GM12875 (cell line): ENCODE measurements around the gene CFAP92.

Experiments
- H3K4me3 ChIP-seq: one replicate; pipeline ENCODE4 v1.5.1; 2011; ENCODE audit warnings: low read depth, low read length, control low read depth
- TF ChIP-seq, protein P1 (sequence below): IDR thresholded peaks from 2 replicates; pipeline ENCODE4 v1.5.1; 2011; ENCODE audit warnings: low read depth, mild to moderate bottlenecking, control low read depth, inconsistent platforms, low read length, moderate library complexity, borderline replicate concordance; ENCODE audit not compliant: insufficient read depth

The CFAP92 gene

DNA sequence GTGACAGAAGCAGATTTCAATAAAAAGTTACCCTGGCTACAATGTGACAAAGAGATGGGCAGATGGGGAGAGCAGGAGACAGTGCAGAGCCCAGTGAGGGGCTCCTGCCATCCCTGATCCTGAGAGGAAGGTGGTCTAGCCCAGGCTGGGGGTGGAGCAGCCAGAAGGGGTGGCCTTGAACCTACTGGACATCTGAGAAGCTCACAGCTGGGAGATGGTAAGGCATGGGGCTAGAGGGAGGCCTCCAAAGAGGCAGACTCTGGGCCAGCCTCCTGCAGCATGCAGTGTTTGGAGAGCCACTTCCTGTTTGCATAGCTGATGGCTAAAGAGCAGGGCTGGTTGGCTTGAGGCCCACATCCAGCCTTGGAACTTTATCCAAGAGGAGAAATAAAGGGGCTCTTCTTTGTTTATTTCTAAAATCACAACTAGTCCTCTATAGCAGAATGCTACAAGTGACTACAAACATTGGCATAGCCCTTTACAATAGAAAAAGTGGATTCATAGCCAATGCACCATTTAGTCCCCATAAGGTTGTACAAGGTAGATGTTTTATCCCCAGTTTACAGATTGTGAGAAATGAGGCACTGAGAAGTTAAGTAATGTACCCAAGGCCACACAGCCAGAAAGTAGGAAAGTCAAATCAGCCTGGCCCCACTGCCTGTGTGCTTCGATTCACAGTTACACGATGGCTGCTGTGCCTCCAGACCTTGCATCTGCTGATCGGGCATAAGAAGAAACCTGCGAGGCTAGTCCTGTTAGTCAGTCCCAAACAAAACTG, 11.8 kb upstream of the CFAP92 start:
- no peak overlapping the region for H3K4me3 ChIP-seq
- TF ChIP-seq, protein P1, sequence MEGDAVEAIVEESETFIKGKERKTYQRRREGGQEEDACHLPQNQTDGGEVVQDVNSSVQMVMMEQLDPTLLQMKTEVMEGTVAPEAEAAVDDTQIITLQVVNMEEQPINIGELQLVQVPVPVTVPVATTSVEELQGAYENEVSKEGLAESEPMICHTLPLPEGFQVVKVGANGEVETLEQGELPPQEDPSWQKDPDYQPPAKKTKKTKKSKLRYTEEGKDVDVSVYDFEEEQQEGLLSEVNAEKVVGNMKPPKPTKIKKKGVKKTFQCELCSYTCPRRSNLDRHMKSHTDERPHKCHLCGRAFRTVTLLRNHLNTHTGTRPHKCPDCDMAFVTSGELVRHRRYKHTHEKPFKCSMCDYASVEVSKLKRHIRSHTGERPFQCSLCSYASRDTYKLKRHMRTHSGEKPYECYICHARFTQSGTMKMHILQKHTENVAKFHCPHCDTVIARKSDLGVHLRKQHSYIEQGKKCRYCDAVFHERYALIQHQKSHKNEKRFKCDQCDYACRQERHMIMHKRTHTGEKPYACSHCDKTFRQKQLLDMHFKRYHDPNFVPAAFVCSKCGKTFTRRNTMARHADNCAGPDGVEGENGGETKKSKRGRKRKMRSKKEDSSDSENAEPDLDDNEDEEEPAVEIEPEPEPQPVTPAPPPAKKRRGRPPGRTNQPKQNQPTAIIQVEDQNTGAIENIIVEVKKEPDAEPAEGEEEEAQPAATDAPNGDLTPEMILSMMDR: no peak

DNA sequence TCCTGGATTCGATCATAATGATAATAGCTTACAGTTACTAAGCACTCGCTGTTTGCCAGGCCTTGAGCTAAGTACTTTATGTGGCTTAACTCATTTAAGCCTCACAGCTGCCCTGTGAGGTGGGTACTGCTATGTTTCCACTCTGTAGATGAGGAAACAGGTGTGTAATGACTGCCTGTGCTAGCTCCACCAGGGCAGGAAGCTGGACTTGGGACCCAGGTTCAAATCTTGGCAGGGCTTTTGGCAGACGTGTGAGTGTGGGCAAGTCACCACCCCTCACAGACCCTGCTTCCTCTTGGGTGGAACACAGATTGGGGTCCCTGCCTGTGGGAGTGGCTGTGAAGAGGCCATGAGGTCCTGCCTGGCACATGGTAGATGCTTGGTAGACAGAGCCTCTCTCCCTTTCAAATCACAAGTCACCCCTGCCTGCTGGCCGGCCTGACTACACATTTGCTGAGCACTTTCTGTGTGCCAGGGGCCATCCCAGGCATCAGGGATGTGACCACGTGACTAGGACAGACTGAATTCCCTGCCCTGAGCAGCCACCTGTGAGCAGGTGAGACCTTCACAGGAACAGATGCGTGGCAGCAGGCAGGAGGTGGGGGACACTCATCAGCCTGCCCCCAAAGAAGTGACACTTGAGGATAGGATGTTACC, 10.9 kb upstream of the CFAP92 start:
- H3K4me3 ChIP-seq: no peak overlapping the region
- TF ChIP-seq, protein P1: no peak

DNA sequence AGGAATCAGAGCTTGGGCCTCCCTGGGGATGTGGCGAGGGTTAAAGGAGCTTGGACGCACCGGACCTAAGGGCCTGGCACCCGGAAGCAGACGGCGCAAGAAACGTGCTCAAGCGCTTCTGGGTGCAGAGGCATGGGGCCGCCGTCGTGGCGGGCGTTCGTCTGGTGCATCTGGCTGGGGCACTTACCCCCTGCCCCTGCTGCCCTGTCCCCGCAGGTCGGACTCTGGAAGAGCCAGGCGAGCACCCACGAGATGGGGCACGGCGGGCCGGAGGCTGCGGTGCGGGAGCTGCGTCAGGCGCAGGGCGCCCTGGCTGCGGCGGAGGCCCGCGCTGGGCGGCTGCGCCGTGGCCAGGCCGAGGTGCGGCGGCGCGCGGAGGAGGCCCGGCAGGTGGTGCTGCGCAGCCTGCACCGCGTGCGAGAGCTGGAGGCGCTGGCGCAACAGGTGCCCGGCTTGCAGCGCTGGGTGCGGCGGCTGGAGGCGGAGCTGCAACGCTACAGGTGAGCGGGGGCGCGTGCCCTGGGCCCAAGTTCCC, 9.8 kb upstream of the CFAP92 start:
- TF ChIP-seq, protein P1: peak; percentile 26; the same call in 1 of the 2 replicates
- H3K4me3 ChIP-seq: no peak overlapping the region

DNA sequence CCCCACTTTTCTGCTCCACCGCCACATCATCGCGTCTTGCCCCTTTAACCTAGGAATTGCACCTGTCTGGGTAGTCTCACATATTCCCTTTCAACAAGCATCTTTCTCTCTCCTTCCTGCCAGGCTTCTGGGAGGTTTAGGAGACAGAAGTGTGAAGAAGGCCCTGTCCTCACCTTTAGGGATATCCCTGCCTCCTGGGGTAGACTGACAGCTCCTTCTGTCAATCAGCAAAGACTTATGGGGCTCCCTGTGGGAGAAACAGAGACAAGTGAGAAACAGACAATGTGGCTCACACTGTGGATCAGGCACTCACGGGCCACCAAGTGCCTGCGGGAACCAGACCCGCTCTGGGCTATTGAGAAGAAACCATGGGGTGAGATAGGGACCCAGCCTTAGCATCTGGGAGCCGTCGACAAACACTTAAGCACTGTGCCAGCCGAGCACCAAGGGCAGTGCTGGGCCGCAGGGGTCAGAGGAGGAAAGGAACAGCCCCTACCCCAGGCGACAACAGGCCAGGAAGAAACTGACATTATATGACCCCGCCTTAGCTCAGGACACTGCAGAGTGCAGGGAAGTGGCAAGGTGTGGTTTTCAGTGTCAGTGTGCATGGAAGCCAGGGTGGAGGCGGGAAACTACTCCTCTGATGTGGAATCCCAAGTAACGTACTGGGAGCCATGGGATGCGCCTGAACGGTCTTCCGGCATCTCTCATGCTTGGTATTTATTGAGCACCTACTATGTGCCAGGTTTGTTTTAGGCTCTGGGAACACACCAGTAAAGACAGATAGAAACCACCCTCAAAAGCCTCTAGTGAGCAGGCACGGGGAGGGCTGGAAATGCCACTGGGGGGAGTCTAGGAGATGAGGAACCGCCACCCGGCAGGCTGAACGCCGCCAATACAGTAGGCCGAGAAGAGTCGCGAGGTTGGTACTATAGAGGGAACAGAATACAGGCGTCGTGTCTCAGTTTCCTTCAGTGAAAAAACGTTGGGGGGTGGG, 9.0 kb upstream of the CFAP92 start:
- TF ChIP-seq, protein P1: no peak

DNA sequence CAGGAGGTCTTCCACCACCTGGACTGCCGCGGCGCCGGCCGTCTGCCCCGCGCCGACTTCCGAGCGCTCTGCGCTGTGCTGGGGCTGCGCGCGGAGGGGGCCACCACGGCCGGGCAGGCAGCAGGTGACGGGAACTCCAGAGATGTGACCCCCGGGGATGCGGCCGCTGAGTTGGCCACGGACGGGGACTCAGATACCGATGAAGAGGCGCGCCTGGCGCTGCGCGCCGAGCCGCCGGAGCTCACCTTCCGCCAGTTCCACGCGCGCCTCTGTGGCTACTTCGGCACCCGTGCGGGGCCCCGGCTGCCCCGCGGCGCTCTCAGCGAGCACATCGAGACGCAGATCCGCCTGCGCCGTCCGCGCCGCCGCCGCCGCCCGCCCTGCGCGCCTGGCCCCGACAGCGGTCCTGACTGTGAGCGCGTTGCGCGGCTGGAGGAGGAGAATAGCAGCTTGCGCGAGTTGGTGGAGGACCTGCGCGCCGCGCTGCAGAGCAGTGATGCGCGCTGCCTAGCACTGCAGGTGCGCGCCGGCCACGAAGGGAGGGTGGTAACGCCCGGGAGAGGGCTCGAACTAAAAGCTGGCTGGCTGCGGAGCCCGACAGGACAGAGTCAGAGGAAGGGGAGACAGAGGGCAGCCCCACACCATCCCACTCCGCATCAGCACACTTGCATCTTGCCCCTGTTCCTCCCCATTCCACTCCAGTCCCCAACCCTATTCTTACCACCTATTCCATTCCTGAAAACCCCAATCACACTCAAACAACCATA, 8.1 kb upstream of the CFAP92 start:
- no peak overlapping the region for H3K4me3 ChIP-seq
- TF ChIP-seq, protein P1: no peak

More for the DNA sequence above, 9.0 kb upstream of the CFAP92 start:
- no peak overlapping the region for H3K4me3 ChIP-seq
